ENCODE data around the gene KIF14.

Gene KIF14, protein sequence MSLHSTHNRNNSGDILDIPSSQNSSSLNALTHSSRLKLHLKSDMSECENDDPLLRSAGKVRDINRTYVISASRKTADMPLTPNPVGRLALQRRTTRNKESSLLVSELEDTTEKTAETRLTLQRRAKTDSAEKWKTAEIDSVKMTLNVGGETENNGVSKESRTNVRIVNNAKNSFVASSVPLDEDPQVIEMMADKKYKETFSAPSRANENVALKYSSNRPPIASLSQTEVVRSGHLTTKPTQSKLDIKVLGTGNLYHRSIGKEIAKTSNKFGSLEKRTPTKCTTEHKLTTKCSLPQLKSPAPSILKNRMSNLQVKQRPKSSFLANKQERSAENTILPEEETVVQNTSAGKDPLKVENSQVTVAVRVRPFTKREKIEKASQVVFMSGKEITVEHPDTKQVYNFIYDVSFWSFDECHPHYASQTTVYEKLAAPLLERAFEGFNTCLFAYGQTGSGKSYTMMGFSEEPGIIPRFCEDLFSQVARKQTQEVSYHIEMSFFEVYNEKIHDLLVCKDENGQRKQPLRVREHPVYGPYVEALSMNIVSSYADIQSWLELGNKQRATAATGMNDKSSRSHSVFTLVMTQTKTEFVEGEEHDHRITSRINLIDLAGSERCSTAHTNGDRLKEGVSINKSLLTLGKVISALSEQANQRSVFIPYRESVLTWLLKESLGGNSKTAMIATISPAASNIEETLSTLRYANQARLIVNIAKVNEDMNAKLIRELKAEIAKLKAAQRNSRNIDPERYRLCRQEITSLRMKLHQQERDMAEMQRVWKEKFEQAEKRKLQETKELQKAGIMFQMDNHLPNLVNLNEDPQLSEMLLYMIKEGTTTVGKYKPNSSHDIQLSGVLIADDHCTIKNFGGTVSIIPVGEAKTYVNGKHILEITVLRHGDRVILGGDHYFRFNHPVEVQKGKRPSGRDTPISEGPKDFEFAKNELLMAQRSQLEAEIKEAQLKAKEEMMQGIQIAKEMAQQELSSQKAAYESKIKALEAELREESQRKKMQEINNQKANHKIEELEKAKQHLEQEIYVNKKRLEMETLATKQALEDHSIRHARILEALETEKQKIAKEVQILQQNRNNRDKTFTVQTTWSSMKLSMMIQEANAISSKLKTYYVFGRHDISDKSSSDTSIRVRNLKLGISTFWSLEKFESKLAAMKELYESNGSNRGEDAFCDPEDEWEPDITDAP (N-terminal part only)

DNA sequence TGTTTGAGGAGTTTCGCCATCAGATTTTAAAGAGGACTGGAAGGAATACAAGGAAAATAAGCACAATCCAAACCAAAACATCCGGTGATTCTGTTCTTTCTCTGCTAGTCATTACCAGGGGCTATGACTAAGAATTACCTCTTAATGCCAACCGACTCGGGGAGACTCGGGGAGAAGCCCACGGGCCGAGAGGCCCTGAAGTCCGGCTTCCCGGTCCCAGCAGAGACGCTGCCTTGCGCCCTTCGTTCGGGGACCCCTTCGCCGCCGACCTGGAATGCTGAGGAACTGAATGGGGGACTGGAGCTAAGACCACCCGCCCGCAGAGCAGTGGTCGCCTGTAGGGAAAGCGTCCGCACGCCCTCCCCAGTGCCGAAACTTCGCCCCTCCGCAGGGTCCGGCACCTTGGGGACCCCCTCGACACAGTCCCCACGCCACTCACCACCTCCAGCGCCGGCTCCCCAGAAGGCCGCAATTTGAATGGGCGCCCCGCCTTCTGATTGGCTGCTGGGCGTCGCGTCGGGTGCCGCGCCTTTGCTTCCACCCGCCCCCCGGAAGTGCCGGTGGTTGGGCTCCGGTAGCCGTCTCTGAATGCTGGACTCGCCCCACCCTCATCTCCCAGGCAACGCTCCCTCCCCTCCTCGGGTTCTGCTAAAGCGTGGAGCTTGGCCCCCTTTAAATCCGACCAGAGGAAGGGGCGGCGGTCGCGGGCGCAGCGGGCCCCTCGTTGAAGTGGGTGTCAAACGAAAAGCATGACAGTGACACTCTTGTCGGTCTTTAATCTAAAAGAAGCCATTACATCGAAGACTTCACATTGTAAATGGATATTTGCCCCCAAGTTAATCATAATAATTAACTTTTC, at the start of gene KIF14:
Gene KIF14, minus strand, starts transcription at position 479 of the 859 bp plus-strand sequence. CDS start 2,028 bp downstream, outside the sequence.
- peak; percentile 90 for DNase-seq

DNA sequence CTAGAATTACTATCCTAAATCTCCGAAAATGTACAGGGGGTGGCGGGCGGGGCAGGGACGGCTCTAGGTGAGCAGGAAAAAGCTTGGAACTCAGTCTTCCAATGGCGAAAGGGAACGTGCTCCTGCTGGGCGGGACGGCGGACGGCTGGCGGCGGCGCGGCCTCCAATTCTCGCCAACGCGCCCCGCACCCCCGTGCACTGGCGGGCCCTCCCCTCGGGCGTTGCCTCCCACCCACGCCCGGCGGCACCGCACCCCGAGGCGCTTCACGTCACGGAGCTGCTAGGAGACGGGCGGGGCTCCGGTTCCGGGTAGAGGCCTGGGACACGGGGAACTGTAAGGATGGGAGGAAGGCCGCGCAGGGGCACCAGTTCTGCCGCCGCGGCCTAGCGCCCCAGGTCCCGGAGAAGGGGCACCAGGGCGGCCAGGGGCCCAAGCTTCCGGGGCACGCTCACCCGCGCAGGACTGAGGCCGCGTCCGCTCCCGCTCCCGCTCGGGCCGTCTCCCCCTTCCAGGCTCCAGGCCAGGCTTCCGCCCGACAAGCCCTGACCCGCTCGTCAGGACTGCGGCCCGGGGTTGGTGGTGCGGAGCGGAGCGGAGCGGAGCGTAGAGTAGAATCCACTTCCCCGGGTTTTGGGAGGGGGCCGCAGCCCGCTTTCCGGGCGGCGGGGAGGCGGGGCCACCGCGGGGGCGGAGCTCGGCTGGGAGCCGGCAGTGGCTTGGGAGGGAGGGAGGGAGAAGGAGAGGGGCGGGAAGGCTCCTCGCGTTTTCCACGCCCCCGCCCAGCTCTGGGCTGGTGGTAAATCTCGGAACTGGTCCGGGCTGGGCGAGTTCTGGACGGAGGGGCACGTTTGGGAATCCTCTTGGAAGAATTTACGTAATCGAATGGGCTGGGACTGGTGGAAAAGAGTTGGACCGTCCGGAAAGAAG, 49.0 kb upstream of the KIF14 start, which contains the start of gene DDX59:
Gene DDX59, minus strand, starts transcription at position 594 of the 928 bp plus-strand sequence. CDS start 3,167 bp downstream, outside the sequence.
- peak; percentile 98 for DNase-seq

DNA sequence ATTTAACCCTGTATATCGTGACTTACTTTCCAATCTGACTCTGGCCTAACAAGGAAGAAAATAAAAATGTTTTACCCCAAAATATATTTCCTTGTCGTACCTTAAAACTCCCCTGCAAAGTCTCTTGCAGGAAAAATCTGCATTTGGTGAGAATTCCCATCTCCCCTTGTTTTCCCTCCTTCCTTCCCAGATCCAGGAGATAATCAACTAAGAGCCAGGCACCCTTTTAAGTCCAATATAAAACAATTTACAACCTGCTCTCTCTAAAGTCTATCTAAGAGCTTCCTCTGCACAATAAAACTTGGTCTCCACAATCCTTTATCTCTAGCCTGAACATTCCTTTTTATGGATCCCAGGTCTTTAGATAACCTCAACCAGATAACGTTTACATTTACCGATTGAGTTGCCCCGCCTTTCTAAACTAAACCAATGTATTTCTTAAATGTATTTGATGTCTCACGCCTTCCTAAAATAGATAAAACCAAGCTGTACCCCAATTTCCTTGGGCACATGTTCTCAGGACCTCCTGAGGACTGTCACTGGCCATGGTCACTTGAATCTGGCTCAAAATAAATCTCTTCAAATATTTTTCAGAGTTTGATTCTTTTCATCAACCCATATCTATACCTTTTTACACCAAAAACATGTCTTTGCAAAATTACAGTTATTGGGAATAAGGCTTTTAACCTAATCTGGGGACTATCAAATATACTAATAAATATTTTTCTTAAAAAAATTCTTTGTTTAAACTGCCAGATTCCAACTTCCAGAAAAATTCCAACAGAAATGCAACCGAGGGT, 48.2 kb upstream of the KIF14 start:
- DNase-seq = no peak

DNA sequence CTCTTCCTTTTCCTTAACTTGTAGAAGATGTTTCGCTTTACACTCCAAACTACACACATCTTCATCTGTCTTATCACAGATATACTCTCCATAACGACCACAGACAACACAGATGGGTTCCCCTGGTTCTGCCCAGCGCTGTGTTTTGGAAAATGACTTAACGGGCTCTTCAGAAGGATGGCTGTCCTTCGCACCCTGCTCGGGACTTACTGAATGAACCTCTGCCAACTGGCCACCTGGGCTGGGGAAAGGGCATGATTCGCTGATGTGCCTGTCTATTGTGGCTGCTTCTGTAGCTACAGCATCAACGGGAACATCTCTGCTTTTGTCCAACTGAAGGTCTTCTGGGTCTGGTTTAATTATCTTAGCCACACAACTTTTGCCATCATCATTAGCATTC, 45.8 kb upstream of the KIF14 start:
- DNase-seq = no peak

DNA sequence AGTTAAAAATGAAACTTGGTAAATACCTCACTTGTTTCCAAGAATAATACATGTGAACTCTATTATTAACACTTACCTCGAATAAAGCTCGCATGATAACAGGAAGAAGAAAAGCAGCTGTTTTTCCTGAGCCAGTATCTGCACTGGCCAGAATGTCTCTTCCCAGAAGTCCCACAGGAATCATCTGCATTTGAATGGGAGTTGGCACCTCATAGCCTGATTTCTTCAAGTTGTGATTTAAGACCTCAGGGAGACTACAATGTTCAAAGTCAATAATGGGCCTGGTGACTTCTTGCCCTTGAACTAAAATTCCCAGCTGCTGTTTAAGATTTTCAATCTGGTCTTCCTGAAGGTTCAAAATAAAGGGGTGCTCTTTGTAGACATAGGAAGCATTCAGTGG, 45.3 kb upstream of the KIF14 start:
- DNase-seq = no peak

DNA sequence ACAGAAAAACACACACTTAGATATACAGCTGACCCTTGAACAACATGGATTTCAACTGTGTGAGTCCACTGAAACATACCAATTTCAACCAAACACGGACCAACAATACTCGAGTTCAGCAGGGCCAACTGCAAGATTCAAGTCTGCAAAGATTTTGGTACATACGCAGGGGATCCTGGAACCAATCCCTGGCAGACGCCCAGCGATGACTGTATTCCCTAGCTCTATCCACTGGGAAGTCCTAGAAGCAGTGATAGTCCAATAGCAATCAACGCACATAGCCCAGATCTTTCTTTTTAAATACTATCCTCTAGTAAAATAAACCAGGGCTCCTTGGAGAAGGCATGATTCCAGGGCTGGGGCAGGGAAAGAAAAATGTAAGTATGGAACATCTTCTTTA, 40.2 kb upstream of the KIF14 start:
- DNase-seq = no peak

DNA sequence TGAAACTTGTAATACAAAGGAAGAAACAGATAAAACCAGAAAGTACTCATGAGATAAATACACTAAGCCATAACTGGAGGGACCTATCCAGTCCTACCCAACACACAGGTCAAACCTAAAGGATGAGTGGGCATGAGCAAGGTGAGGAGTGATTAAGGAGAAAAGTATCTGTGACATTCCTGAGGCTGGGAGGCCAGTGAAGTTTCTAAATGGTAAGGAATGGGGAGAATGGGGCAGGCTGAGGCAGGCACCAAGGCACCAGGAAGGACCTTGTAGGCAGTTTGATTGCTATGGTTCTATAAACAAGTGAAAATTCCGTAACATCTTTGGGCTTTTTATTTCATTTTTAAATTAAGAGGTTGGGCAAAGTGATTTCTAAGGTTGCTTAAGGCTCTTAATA, 38.7 kb upstream of the KIF14 start:
- no peak for DNase-seq

DNA sequence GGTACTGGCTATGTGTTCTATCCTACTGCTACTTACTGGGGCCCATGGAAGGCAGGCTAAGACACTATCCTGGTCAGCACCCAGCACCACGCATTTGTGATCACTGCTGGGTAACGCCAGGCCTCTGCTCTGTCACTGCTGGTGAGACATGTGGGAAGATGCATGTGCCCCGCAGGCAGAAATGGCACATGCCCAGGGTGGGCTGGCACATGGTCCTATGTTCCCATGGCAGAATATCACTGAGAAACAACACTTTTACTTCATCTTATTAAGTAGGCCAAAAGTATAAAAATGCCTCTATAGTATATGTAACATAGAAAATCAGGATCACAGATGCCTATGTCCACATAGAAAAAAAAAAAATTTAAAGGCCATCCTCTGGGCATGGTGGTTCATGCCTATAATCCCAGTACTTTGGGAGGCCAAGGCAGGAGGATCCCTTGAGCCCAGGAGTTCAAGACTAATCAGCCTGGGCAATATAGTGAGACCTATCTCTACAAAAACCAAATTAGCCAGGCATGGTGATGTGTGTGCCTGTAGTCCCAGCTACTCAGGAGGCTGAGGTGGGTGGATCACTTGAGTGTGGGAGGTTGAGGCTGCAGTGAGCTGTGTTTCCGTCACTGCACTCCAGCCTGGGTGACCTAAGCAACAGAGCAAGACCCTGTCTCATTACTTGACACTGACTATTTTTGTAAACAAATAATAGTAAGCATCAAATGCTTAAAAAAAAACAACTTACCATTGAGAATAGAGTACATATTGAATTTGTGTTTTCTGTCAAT, 37.7 kb upstream of the KIF14 start:
- DNase-seq = no peak

DNA sequence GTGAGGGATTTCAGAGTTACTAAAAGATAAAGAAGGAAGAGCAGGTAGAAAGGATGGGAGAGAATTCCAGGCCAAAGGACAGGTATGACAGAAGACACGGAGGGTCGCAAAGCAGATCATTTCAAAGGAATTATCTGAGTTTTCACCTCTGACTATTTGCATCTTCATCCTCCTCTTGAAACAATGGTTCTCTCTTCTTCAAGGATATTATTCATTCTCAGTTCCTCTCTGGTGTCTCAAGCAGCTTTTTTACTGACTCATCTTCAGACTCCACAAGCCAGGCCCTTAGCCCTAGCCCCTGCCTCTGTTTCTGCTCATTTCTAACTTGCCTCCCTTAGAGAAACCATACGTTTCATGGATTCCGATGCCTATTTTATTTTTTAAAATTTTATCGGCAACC, 34.1 kb upstream of the KIF14 start:
- DNase-seq = no peak

DNA sequence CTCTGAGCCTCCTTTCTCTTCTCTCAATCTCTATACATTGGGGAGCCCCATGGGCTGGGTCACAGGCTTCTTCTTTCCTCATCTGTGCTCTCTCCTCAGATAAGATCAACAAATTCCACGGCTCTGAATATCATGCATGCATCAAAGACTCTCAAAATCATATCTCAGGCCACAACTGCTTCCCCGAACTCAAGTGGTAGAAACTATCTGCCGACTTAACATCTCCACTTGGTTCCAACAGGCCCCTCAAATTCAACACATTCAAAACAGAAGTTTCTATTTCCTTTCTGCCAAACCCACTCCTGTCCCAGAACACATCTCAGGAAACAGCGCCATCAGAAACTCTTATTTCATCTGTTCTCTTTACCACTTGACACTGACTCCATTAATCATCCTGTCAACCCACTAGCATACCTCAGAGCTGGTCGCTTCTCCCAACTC, 32.5 kb upstream of the KIF14 start:
- no peak for DNase-seq

DNA sequence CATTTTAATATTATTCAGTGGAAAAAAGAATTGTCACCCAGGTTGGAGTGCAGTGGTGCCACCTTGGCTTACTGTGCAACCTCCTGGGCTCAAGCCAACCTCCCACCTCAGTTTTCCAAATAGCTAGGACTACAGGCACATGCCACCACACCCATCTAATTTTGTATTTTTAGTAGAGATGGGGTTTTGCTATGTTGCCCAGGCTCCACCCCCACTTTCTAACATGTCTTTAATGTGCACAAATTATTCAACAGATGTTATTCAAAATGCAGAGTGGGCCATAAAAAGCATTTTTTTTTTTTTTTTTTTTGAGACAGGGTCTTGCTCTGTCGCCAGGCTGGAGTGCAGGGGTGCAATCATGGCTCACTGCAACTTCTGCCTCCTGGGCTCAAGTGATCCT, 31.8 kb upstream of the KIF14 start:
- DNase-seq = no peak

DNA sequence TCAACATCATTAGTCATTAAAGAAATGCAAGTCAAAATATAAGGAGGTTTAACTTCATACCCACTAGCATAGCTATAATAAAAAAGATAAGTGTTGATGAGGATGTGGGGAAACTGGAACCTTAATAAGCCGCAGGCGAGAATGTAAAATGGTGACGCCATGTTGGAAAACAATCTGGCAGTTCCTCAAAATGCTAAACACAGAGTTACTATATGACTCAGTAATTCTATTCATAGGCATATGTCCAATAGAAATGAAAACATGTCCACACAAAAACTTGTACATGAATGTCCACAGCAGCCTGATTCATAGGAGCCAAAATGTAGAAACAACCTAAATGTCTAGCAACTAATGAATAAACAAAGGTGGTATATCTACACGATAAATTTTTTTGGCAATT, 26.0 kb upstream of the KIF14 start:
- no peak for DNase-seq

DNA sequence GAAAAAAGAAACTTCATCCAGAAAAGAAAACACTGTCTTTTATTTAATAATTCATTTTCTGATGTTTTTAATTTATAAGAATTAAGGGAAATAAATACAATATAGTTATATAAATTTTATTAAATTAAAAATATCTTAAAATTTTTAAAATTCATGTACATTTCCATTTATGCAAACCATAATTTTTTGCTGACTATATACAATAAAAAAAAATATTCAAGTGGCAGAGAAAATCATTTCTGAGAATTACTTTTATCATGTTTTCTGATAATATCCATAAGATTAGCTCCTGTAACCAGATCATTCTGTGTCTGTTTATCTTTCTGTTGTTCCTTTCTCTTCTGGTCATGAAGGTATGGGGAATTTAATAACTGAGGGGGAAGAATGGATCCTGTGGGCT, 23.5 kb upstream of the KIF14 start:
- DNase-seq = no peak

DNA sequence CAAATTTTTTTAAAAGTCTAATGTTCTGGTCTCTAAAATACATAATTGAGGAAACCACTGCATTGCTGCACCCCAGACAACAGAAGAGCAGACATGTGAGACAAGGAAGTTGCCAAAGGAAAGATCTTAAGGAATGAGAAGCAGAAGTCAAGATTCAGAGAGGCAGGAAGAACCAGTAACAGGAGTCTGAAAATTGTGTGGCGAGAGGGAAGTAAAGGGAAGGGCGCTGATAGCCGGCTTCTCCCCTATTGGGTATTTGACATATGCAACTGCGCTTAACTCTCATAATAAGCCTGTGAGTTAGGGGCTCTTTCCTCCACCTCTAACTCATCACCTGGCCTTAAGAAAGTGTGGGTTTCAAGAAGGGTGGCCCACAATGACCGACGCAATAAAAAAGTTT, 21.9 kb upstream of the KIF14 start:
- no peak for DNase-seq

DNA sequence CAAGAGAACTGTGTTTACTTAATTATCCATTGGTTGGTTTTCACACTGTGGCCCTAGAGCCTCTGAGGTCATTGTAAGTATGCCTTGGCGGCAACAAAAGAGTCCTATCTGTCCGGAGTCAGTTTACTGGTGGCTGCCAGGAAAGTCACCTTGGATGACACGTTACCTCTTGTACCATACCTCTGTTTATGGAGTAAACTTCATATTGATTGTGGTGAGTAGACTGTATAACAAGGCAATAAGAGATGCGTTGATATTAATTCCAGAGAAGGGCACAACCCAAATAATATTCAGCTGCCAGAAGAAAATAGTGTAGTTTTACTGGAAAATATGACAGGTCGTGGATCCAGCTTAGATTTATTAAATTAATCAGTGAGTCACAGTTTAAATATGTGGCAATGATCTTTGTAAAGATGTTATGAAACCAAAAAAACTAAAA, 20.4 kb upstream of the KIF14 start:
- no peak for DNase-seq

DNA sequence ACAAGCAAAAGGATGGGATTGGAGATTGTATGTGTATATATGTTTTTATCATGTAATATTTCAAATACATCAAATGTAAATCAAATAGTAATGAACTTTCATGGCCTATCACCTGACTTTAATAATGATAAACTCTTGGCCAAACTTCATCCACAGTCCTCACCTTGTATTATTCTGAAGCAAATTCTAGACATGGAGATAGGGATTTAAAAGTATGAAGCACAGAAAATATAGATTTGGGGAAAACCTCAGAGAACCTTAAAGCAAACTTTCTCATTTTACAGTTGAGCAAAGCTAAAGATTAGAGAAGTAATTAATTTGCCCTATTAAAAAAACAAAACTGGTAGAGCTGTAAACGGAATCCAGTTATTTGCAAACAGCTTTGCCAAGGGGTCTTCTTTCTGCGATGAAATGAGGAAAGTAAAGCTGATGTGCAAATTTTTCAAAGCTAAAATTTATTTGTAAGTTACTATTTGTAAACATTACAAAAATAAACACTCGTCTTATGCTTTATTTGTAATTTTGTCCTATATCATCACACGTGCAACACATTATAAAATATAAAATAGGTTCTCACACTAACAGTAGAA, 19.9 kb upstream of the KIF14 start:
- no peak for DNase-seq

DNA sequence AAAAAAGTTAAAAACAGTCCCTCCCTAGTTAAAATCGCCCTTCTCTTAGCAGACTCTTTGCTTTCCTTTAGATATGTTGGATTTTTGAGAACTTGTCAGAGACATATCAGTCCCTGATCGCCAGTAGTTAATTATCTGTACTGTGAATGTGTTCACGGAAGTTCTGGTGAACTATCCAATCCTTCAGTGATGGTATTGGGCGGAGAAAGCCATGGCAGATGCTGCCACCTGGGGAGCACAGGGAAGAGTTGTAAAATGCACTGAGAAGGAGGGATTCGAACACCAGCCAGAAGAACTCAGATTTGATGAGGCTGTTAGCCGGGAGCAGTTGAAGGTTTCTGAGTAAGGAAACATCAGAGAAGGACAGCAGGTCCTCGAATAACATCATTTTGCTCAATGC, 17.5 kb upstream of the KIF14 start:
- no peak for DNase-seq

DNA sequence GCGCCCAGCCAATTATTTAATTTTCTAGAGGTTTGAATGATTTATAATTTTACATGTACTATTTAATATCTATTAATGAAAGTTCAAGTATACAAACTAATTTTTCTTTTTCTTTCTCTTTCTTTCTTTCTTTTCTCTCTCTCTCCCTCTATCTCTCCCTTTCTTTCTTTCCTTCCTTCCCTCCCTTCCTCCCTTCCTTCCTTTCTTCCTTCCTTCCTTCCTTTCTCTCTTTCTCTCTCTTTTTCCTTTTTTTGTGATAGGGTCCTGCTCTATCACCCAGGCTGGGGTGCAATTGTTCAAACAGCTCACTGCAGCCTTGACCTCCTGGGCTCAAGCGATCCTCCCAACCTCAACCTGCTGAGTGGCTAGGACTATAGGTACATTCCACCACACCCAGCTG, 16.1 kb upstream of the KIF14 start:
- DNase-seq = no peak
